ENCODE results near the gene SIRT2. TPM values are rescaled to one million over a fixed set of nuclear protein-coding genes. Genes with fewer than 3 reads are reported as not detected.

The SIRT2 gene
- total RNA-seq, 1 experiment from 2014 or later, result 50.3 TPM

GRCh38 chr19:38920602-38921419 lies 21.4 kb upstream of the SIRT2 start:
- no peak for DNase-seq (ENCODE audit: low spot score)

GRCh38 chr19:38919837-38920601 lies 20.6 kb upstream of the SIRT2 start:
- DNase-seq (ENCODE audit: low spot score), result no peak

- DNase-seq (ENCODE audit: low spot score), result no peak
Measured at GRCh38 chr19:38918526-38918925, 19.1 kb upstream of the SIRT2 start.

GRCh38 chr19:38917921-38918491 lies 18.6 kb upstream of the SIRT2 start:
- DNase-seq (ENCODE audit: low spot score), result peak; percentile 24

- DNase-seq (ENCODE audit: low spot score), result no peak
Measured at GRCh38 chr19:38917516-38917915, 18.1 kb upstream of the SIRT2 start.

GRCh38 chr19:38915329-38916321 lies 16.2 kb upstream of the SIRT2 start:
- DNase-seq (ENCODE audit: low spot score), result no peak

- DNase-seq (ENCODE audit: low spot score), result no peak
Measured at GRCh38 chr19:38913958-38914357, 14.5 kb upstream of the SIRT2 start.

- DNase-seq (ENCODE audit: low spot score), result no peak
Measured at GRCh38 chr19:38912600-38913514, 13.4 kb upstream of the SIRT2 start.

- no peak for DNase-seq (ENCODE audit: low spot score)
Measured at GRCh38 chr19:38911388-38912001, 12.1 kb upstream of the SIRT2 start.

GRCh38 chr19:38910488-38910887 lies 11.1 kb upstream of the SIRT2 start:
- no peak for DNase-seq (ENCODE audit: low spot score)

GRCh38 chr19:38908911-38909310 lies 9.5 kb upstream of the SIRT2 start:
- no peak for DNase-seq (ENCODE audit: low spot score)

- no peak for DNase-seq (ENCODE audit: low spot score)
Measured at GRCh38 chr19:38907670-38908069, 8.3 kb upstream of the SIRT2 start.

GRCh38 chr19:38907227-38907626 lies 7.8 kb upstream of the SIRT2 start:
- no peak for DNase-seq (ENCODE audit: low spot score)

GRCh38 chr19:38905620-38906019 lies 6.2 kb upstream of the SIRT2 start:
- DNase-seq (ENCODE audit: low spot score), result no peak

GRCh38 chr19:38904581-38905539 lies 5.4 kb upstream of the SIRT2 start:
- no peak for DNase-seq (ENCODE audit: low spot score)

- no peak for DNase-seq (ENCODE audit: low spot score)
Measured at GRCh38 chr19:38901683-38902082, 2.3 kb upstream of the SIRT2 start.

- no peak for DNase-seq (ENCODE audit: low spot score)
Measured at GRCh38 chr19:38900743-38901190, 1.3 kb upstream of the SIRT2 start.

GRCh38 chr19:38900202-38900629 lies 798 bp upstream of the SIRT2 start:
- DNase-seq (ENCODE audit: low spot score), result no peak

All from A172 (cell line).